ENCODE results near the gene TPR.
A peak's percentile ranks its signal among the peaks of the same experiment; 100 is the strongest.

Gene TPR

GRCh38 chr1:186326009-186326408 is 49.0 kb downstream of the TPR start:
- no peak for FAIRE-seq

DNA sequence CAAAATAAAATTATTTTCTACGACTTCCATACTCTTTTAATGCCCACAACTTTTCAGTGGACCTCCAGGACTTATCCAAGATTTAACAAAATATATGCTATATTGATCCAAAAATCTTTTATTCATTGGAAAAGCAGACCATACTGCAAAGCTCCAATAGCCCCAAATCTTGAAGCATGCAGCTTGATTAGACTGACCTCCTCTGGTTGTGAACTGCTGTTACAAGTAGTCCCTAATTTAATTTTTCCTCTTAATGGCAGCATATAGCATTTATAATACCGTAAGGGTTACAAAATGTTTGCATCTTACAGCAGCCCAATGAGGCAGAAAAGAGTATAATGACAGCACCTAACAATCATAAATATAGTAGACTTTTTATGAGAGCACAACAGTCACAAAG is 49.8 kb downstream of the TPR start:
- FAIRE-seq = no peak

GRCh38 chr1:186323865-186324264 is 51.2 kb downstream of the TPR start:
- FAIRE-seq = peak; percentile 76

DNA sequence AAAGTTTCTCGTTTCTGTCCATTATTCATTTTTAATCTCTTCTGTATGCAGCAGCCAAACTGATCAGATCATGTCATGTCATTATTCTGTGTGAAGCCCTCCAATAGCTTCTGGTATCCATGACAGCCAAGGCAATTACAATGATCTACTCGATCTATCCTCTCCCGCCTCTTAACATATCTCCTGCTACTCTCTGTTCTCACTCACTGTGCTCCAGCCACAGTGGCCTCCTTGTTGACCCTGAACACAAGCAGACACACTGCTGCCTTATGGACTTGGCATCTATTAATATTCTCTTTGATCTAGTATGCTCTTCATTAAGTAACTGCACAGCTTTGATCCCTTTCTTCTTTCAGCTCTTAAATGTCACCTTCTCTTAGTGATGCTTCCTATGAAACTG is 59.5 kb downstream of the TPR start:
- FAIRE-seq = no peak

- no peak for FAIRE-seq
Observed at GRCh38 chr1:186311375-186312051, 63.5 kb downstream of the TPR start.

GRCh38 chr1:186310307-186310706 is 64.7 kb downstream of the TPR start:
- FAIRE-seq = no peak

DNA sequence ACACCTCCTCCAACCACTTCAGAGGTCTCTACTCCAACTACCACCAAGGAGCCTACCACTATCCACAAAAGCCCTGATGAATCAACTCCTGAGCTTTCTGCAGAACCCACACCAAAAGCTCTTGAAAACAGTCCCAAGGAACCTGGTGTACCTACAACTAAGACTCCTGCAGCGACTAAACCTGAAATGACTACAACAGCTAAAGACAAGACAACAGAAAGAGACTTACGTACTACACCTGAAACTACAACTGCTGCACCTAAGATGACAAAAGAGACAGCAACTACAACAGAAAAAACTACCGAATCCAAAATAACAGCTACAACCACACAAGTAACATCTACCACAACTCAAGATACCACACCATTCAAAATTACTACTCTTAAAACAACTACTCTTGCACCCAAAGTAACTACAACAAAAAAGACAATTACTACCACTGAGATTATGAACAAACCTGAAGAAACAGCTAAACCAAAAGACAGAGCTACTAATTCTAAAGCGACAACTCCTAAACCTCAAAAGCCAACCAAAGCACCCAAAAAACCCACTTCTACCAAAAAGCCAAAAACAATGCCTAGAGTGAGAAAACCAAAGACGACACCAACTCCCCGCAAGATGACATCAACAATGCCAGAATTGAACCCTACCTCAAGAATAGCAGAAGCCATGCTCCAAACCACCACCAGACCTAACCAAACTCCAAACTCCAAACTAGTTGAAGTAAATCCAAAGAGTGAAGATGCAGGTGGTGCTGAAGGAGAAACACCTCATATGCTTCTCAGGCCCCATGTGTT is 66.6 kb downstream of the TPR start:
- no peak for FAIRE-seq

DNA sequence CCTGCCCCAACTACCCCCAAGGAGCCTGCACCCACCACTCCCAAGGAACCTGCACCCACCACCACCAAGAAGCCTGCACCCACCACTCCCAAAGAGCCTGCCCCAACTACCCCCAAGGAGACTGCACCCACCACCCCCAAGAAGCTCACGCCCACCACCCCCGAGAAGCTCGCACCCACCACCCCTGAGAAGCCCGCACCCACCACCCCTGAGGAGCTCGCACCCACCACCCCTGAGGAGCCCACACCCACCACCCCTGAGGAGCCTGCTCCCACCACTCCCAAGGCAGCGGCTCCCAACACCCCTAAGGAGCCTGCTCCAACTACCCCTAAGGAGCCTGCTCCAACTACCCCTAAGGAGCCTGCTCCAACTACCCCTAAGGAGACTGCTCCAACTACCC is 67.6 kb downstream of the TPR start:
- FAIRE-seq = no peak

- FAIRE-seq = no peak
Observed at GRCh38 chr1:186306533-186306932, 68.5 kb downstream of the TPR start.

GRCh38 chr1:186304982-186305949 is 69.8 kb downstream of the TPR start:
- FAIRE-seq = peak; percentile 70

GRCh38 chr1:186303911-186304310 is 71.1 kb downstream of the TPR start:
- no peak for FAIRE-seq

DNA sequence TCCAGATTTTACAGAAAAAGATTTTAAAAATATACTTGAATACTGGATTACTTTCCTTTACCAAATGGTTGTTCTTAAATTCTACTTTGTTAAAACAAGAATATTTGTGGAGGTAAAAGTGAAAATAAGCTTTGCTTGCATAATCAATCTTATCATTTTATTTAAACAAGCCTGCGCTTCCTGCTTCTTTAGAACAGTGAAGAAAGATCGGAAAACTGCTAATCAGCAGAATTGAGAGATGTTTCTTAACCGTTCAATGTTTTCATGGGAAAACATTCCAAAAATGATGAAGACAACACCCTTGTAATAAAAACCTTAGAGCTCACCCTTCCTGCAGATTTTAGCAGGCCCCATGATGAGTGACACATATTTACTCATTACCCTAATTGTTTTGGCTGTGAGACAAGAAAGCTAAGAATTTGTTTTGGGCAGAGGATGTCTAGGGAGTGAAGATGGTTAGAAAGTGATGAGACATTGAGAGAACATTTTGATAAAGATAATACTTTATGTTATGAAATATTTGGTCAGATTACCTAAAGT is 72.6 kb downstream of the TPR start:
- FAIRE-seq = no peak

GRCh38 chr1:186301448-186301847 is 73.6 kb downstream of the TPR start:
- no peak for FAIRE-seq

- no peak for FAIRE-seq
Observed at GRCh38 chr1:186300056-186300455, 75.0 kb downstream of the TPR start.

- FAIRE-seq = no peak
Observed at GRCh38 chr1:186299570-186299969, 75.5 kb downstream of the TPR start.

DNA sequence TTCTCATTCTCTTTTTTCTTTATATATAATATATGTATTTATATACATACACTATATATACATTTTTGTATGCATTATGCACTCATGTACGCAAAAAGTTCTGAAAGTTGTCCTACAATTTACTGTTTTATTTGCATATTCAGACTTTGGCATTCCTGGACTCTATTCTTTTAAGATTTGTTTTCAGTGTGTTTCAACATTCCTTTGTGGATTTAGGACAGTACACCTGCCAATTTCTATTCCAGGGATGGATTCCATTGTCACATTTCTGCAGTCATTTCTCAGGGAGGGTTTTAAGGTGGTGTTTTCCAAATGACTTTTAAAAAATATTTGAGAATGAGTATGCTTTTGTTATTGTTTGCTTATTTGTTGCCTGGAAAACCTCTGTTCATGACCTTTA is 76.2 kb downstream of the TPR start:
- no peak for FAIRE-seq

DNA sequence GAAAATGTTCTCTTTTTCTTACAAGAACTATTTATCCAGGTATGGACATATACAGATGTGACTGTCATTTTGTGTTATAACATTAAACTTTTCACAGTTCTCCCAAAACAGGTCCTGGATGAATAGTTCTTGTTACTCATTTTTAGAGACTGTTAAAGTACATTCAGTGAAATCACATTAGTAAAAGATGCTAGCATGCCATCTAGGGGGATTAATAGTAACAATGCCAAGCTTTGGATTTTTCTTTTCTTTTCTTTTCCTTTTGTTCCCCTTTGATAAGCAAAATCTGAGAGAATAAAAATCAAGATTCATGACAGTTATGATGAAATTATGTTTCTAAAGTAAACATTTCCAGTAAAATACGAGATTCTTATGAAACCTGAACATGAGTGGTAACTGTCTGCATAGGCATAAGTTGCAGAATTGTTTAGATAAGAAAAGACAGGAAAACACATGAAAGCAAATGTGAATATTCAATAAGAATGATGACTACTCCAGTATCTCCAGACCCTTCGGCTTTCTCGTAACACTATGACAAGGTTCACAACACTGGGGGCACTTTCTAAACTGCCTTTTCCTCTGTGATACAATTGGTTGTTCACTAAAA is 77.5 kb downstream of the TPR start:
- FAIRE-seq = no peak

- no peak for FAIRE-seq
Observed at GRCh38 chr1:186295980-186296379, 79.1 kb downstream of the TPR start, which contains the start of gene PRG4. TSS of gene PRG4 (plus strand) at chr1:186296279.

GRCh38 chr1:186292875-186293274 is 82.2 kb downstream of the TPR start:
- FAIRE-seq = no peak

GRCh38 chr1:186291271-186291670 is 83.8 kb downstream of the TPR start:
- FAIRE-seq = no peak

GRCh38 chr1:186289943-186290545 is 85.0 kb downstream of the TPR start:
- FAIRE-seq = no peak
